ENCODE results near the gene ADAM10.

The ADAM10 gene

GRCh38 chr15:58556028-58556361 is 193.5 kb downstream of the ADAM10 start:
- no peak overlapping the region for H3K4me3 ChIP-seq (ENCODE audit: low read depth, low read length)
- DNase-seq (ENCODE audit: low read depth), result no peak
- no peak for TF ChIP-seq CTCF (conservative IDR thresholded peaks at IDR 0.05; ENCODE audit: low read depth, low read length)

DNA sequence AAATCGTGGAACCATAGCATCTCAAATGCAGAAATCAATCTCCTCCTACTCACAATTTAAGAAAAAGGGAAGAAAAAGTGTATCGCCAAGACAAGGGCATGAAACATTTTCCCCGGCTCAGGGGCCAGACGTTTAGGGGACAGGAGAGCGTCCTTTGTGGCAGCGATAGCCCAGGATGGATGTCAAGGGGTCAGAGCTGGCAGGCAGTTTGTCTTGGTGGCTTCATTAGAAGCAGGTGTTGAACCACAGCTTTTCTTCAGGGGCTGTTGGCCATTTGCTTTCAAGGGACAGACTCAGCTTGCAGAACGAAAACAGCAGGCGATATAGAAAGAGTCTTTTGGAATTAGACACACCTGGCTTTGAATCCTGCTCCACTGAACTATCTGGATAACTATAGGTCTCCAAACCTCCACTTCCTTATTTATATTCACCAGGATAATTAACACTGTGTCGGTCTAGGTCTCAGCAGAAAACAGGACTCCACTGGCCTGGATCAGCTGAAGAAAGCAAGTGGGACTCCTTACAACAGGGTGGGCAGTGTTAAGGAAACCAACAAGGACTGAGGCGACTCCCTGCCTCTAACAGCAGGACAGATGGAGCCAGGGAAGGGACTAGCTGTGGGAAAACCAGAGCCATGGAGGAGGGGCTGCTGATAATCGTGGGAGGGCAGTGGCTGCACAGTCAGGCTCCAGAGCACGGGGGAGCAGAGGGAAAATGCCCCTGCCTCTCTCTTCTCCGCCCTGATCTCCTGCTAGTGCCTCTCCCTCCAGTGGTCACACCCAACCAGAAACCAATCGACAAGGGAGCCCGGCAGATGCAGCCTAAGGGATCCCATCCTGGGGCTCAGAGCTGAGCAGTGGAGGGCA is 194.1 kb downstream of the ADAM10 start:
- TF ChIP-seq CTCF (conservative IDR thresholded peaks at IDR 0.05; ENCODE audit: low read depth, low read length), result no peak
- H3K4me3 ChIP-seq (ENCODE audit: low read depth, low read length), result no peak overlapping the region
- no peak for DNase-seq (ENCODE audit: low read depth)

- no peak for DNase-seq (ENCODE audit: low read depth)
- H3K4me3 ChIP-seq (ENCODE audit: low read depth, low read length), result no peak overlapping the region
- no peak for TF ChIP-seq CTCF (conservative IDR thresholded peaks at IDR 0.05; ENCODE audit: low read depth, low read length)
These were observed 194.7 kb downstream of the ADAM10 start for GRCh38 chr15:58554758-58555157.

GRCh38 chr15:58553365-58553918 is 196.1 kb downstream of the ADAM10 start:
- no peak for DNase-seq (ENCODE audit: low read depth)

GRCh38 chr15:58552505-58553364 is 196.8 kb downstream of the ADAM10 start:
- TF ChIP-seq CTCF (conservative IDR thresholded peaks at IDR 0.05; ENCODE audit: low read depth, low read length), result no peak
- no peak for DNase-seq (ENCODE audit: low read depth)
- no peak overlapping the region for H3K4me3 ChIP-seq (ENCODE audit: low read depth, low read length)

More at GRCh38 chr15:58553365-58553918, 196.1 kb downstream of the ADAM10 start:
- no peak overlapping the region for H3K4me3 ChIP-seq (ENCODE audit: low read depth, low read length)
- no peak for TF ChIP-seq CTCF (conservative IDR thresholded peaks at IDR 0.05; ENCODE audit: low read depth, low read length)

- DNase-seq (ENCODE audit: low read depth), result peak; percentile 97
- TF ChIP-seq CTCF (conservative IDR thresholded peaks at IDR 0.05; ENCODE audit: low read depth, low read length), result no peak
- H3K4me3 ChIP-seq (ENCODE audit: low read depth, low read length), result peak overlapping the region; percentile 17
These were observed 197.6 kb downstream of the ADAM10 start for GRCh38 chr15:58551764-58552504.
